Measurements from ENCODE around the gene PHF21B. TPM values are rescaled to one million over a fixed set of nuclear protein-coding genes. Genes with fewer than 3 reads are reported as not detected.

Gene PHF21B
- total RNA-seq, 1 donor from 2014 or later, result 6.7 TPM

DNA sequence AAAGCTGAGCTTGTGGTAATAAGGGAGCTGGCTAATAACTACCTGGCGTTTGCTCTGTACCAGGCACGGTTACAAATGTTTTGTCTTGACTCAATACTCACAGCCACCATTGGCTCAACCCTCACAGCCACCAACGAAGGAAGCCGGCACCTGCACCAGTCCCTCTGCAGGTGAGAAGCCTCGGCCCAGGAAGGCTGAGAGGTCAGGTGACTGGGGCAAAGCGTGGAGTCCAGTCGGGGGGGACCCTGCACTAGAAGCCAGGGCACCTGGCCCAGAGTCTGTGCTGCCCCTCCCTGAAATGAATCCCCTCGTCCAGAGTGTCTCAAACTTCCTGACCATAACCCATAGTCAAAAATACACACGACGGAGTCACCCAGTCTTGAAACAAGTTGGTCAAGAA lies 90.1 kb downstream of the PHF21B start:
- Histone ChIP-seq H2AFZ (replicated peaks) (no peak overlapping the region), H3K27ac (no peak overlapping the region), H3K4me1 (no peaks in the 10 kb centered on the region), H3K27me3 (no peaks in the 10 kb centered on the region), H3K4me3 (no peak overlapping the region), H3K9ac (no peak overlapping the region), H3F3A (ENCODE audit: low read depth) (no peaks in the 10 kb centered on the region), H3K4me2 (no peak overlapping the region), H3K36me3 (peaks cover 3% of the 10 kb centered on the region), H3K79me2 (ENCODE audit: low read depth) (peaks cover 32% of the 10 kb centered on the region), H3K9me3 (ENCODE audit: low read depth) (no peaks in the 10 kb centered on the region), H4K20me1 (ENCODE audit: low read depth) (peaks cover 16% of the 10 kb centered on the region)
- H3K9me3 Mint-ChIP-seq, result peaks cover 20% of the 10 kb centered on the region
- peaks cover 2% of the 10 kb centered on the region for H3K27me3 Mint-ChIP-seq (ENCODE audit: insufficient read depth, low read depth)
- peaks cover 44% of the 10 kb centered on the region for H3K36me3 Mint-ChIP-seq
- no peak overlapping the region for H3K27ac Mint-ChIP-seq
- no peak for TF ChIP-seq EZH2 (IDR thresholded peaks at IDR 0.05)
- no peak for TF ChIP-seq CTCF (IDR thresholded peaks at IDR 0.05)
- no peak for TF ChIP-seq EZH2phosphoT487 (IDR thresholded peaks at IDR 0.05)
- no peaks in the 10 kb centered on the region for H3K4me1 Mint-ChIP-seq
- H3K4me3 Mint-ChIP-seq, result no peak overlapping the region
- no peak for DNase-seq (ENCODE audit: low spot score)

DNA sequence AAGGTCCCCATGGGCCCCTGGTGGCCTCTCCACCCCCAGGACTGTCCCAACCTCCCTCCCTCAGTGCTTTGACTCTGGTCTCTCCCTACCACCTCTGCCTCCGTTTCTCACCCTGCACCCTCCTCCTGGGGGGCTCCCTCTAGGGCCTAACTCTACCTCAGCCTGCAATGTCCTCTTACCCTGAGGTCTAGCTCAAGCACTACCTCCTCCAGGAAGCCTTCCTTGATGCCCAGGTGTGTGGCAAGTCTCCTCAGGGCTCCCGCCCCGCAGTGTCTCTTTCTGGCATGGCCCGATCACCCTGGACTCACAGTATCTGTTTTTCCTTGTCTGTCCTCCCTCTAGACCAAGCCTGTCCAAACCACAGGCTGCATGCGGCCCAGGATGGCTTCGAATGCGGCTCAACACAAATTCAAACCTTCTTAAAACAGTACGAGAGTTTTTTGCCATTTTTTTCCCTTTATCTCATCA lies 90.8 kb downstream of the PHF21B start:
- Histone ChIP-seq H3K4me2 (no peak overlapping the region), H3K36me3 (peaks cover 3% of the 10 kb centered on the region), H3K27ac (no peak overlapping the region), H3K9ac (no peak overlapping the region), H4K20me1 (ENCODE audit: low read depth) (peaks cover 16% of the 10 kb centered on the region), H3F3A (ENCODE audit: low read depth) (no peaks in the 10 kb centered on the region), H2AFZ (replicated peaks) (no peak overlapping the region), H3K4me1 (no peaks in the 10 kb centered on the region), H3K27me3 (no peaks in the 10 kb centered on the region), H3K79me2 (ENCODE audit: low read depth) (peaks cover 24% of the 10 kb centered on the region), H3K4me3 (no peak overlapping the region), H3K9me3 (ENCODE audit: low read depth) (no peaks in the 10 kb centered on the region)
- Mint-ChIP-seq H3K36me3 (peaks cover 39% of the 10 kb centered on the region), H3K27ac (peak overlapping the region; percentile 42), H3K9me3 (peaks cover 14% of the 10 kb centered on the region), H3K4me3 (no peak overlapping the region), H3K27me3 (ENCODE audit: insufficient read depth, low read depth) (peaks cover 2% of the 10 kb centered on the region), H3K4me1 (no peaks in the 10 kb centered on the region)
- DNase-seq (ENCODE audit: low spot score), result no peak
- no peak for TF ChIP-seq CTCF (IDR thresholded peaks at IDR 0.05)
- no peak for TF ChIP-seq EZH2 (IDR thresholded peaks at IDR 0.05)
- TF ChIP-seq EZH2phosphoT487 (IDR thresholded peaks at IDR 0.05), result no peak

- Histone ChIP-seq H2AFZ (replicated peaks) (no peak overlapping the region), H3K4me1 (no peaks in the 10 kb centered on the region), H3K9ac (no peak overlapping the region), H3K79me2 (ENCODE audit: low read depth) (peaks cover 19% of the 10 kb centered on the region), H3K4me2 (no peak overlapping the region), H3F3A (ENCODE audit: low read depth) (no peaks in the 10 kb centered on the region), H4K20me1 (ENCODE audit: low read depth) (peaks cover 16% of the 10 kb centered on the region), H3K27ac (no peak overlapping the region), H3K9me3 (ENCODE audit: low read depth) (no peaks in the 10 kb centered on the region), H3K36me3 (peaks cover 3% of the 10 kb centered on the region), H3K27me3 (no peaks in the 10 kb centered on the region), H3K4me3 (no peak overlapping the region)
- Mint-ChIP-seq H3K36me3 (peaks cover 36% of the 10 kb centered on the region), H3K4me3 (no peak overlapping the region), H3K27me3 (ENCODE audit: insufficient read depth, low read depth) (peaks cover 2% of the 10 kb centered on the region), H3K9me3 (peaks cover 9% of the 10 kb centered on the region), H3K27ac (no peak overlapping the region), H3K4me1 (no peaks in the 10 kb centered on the region)
- no peak for TF ChIP-seq CTCF (IDR thresholded peaks at IDR 0.05)
- DNase-seq (ENCODE audit: low spot score), result no peak
Measured at GRCh38 chr22:44918166-44918924, 91.5 kb downstream of the PHF21B start.

Measured in neural progenitor cell (in vitro differentiated cells).